VCaP (cell line): ENCODE data around the gene ZDHHC1.
"Not testable (repeated sequence)": the region's sequence is repeated elsewhere in the genome, so short reads cannot be mapped to it uniquely, and the experiment has no call there.

Experiments used
- H3K27ac ChIP-seq: fragments of 450-650 bp; 2 replicates; pipeline ENCODE4 v1.5.1; 2017
- TF ChIP-seq, protein P1 (sequence below): fragments of 450-650 bp; conservative IDR thresholded peaks from 2 replicates; pipeline ENCODE4 v1.5.1; 2017; ENCODE audit warnings: mild to moderate bottlenecking, moderate library complexity

Gene ZDHHC1

DNA sequence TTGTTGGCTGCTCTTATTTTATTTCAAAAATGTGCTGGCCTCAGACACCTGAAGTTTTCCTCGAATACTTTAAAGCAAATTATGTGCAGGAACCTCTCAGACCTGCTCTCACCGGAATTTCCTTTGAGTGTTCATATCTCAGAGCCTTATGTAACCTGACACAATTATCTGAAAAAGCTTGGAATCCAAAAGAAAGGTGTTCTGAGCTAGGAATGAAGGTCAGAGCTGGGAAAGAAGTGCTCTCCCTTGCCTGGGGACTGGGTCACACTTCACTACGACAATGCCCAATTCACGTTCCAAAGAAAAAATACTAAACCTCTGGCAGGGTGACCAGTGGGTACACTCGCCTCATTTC, 8.0 kb upstream of the ZDHHC1 start:
- TF ChIP-seq, protein P1, sequence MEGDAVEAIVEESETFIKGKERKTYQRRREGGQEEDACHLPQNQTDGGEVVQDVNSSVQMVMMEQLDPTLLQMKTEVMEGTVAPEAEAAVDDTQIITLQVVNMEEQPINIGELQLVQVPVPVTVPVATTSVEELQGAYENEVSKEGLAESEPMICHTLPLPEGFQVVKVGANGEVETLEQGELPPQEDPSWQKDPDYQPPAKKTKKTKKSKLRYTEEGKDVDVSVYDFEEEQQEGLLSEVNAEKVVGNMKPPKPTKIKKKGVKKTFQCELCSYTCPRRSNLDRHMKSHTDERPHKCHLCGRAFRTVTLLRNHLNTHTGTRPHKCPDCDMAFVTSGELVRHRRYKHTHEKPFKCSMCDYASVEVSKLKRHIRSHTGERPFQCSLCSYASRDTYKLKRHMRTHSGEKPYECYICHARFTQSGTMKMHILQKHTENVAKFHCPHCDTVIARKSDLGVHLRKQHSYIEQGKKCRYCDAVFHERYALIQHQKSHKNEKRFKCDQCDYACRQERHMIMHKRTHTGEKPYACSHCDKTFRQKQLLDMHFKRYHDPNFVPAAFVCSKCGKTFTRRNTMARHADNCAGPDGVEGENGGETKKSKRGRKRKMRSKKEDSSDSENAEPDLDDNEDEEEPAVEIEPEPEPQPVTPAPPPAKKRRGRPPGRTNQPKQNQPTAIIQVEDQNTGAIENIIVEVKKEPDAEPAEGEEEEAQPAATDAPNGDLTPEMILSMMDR, result no peak
- H3K27ac ChIP-seq, result no peak overlapping the region

DNA sequence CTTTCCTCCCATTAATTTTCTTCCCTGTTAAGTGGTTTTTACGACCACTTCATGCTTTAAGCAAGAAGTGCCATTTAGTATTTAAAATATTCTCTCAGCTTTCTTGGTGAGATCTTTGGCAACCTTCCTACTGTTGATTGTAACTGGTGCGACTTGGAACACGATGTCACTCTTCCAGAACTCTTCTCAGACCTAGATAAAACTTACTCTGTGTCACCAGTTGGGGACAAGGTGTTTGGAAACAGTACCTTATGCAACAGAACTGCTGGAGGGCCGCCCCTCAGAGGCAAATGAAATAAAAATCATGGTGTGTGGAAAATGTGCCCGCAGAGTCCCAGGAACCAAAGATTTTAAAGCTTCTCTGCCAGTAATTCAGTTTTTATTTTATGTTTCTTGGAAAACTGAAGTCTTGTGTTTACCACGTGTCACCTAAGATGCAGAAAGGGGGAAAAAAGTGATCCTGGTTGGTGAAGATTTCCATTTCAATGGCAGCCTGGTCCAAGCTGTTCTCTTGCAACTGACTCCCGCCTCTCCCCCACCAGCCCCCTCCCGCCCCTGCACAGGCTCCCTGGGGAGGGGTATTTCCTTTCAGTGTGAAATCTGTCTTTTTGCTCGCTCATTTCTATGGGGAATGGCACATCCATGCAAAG, 7.5 kb upstream of the ZDHHC1 start:
- TF ChIP-seq, protein P1, result no peak
- no peak overlapping the region for H3K27ac ChIP-seq

DNA sequence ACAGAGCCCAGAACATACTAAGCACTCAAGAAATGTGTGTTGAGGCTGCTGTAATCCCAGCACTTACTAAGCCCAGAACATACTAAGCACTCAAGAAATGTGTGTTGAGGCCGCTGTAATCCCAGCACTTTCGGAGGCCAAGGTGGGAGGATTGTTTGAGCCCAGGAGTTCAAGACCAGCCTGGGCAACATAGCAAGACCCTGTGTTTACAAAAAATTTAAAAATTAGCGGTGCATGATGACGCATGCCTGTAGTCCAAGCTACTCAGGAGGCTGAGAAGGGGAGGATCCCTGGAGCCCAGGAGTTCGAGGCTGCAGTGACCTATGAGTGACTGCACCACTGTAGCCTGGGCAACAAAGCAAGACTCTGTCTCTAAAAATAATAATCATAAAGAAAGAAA, 6.7 kb upstream of the ZDHHC1 start:
- no peak overlapping the region for H3K27ac ChIP-seq
- TF ChIP-seq, protein P1, result no peak

DNA sequence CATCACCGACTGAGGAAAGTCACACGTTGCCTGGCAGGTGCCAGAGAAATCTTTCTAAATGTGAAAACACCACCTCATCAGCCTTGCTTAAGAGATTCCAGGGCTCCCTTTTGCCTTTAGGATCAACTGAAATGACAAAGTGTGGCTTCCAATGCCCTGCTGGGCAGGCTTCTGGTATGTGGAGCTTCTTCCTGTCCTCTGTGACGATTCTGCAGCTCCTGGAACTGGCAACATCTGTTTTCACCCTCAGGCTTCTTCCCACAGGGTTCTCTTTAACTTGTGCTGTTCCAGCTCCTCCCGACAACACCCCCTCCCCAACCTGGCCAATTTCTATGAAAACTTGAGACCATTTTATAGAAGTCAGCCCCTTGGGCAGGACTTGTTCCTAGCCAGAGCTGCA, 4.8 kb upstream of the ZDHHC1 start:
- TF ChIP-seq, protein P1, result no peak
- no peak overlapping the region for H3K27ac ChIP-seq

DNA sequence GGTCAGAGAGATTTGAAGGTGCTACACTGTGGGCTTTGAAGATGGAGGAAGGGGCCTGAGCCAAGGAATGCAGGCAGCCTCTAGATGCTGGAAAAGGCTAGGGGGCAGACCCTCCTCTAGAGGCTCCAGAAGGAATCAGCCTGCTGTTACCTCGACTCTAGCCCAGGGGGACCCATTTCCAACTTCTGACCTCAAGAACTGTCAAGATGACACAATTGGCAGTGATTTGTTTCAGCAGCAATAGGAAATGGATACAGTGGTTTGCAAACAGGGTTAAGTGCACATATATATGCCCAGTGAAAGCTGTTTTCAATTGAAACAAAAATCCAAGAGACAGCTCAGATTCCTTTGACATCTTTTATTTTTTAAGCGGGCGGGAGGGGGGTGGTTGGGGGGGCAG, 3.7 kb upstream of the ZDHHC1 start:
- TF ChIP-seq, protein P1, result no peak

DNA sequence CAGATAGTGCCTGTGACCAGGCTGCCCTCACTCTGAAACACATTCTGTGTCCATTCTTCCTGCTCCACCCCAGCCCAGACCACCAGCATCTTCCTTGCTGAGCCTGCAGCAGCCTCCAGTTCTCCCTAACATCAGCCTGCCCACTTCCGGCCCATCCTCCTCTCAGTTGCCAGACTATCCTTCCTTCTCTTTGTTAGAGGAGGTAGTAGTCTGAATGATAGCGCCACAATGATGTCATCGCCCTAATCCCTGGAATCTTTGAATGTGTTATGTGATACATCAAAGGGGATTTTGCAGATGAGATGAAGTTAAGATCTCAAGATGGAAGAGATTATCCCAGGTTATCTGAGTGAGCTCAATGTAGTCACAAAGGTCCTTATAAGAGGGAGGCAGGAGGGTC, 3.2 kb upstream of the ZDHHC1 start:
- TF ChIP-seq, protein P1, result no peak
- H3K27ac ChIP-seq, result no peak overlapping the region

More for the DNA sequence above, 3.7 kb upstream of the ZDHHC1 start:
- no peak overlapping the region for H3K27ac ChIP-seq

DNA sequence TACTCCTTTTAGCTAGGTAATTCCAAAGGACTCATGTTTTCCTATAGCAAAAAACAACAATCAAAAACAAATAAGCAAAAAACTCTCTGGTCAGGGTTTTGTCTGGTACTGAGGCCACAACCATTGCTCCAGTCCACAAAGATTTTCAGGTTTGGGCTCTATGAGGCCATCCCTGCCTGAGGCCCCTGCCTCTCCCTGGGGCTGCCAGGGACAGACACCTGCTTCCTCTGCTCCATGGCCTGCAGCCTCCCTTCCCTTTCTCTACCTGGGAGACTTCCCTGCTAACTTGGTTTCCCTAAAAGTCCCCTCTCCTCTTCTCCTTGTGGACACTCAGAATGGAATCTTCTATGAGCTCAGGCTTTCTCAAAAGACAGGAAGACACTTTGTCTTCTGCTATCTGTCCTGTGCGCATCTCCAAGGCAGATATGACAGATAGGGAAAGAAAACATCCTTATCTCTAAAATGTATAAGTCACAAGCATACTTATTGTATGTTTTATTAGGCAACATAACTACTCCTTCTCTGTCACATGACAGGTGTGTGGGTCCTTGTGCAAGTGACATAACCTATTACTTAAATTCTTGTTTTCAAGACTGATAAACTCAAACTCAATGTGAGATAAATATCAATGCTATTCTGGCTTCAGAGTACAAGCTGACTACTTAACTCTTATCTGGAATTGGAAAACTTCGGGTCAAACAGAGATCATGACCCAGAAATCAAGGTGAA, 1.2 kb upstream of the ZDHHC1 start:
- TF ChIP-seq, protein P1, result no peak
- H3K27ac ChIP-seq, result peak overlapping the region; percentile 48

DNA sequence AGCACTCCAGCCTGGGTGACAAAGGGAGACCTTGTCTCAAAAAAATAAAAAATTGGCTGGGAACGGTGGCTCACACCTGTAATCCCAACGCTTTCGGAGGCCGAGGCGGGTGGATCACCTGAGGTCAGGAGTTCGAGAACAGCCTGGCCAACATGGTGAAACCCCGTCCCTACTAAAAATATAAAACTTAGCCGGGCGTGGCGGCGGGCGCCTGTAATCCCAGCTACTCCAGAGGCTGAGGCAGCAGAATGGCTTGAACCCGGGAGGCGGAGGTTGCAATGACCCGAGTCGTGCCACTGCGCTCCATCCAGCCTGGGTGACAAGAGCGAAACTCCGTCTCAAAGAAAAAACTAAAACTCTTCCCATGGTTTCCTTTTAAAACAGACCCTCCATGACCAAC, 856 bp downstream of the ZDHHC1 start:
- H3K27ac ChIP-seq, result not testable (repeated sequence)
